HEK293 (cell line): ENCODE measurements around the gene CCDC150.

Experiments
- CTCF ChIA-PET: fragments of 350-600 bp; formaldehyde crosslinking; extraction: SDS; loops from one replicate; lab custom pipeline; 2021; ENCODE audit warnings: antibody characterized with exemption; lab: Yijun Ruan, JAX
- POLR2A ChIA-PET: fragments of 300-600 bp; formaldehyde crosslinking; extraction: SDS; loops from one replicate; lab custom pipeline; 2020; ENCODE audit warnings: antibody characterized with exemption, inconsistent platforms; lab: Yijun Ruan, JAX
- H3K27ac ChIP-seq: fragments of 200-500 bp; sonication (Bioruptor generic); 2 replicates; pipeline ENCODE4 v1.5.1; 2014; ENCODE audit warnings: low read depth, low read length, control low read depth, inconsistent platforms; ENCODE audit errors: extremely low read depth
- H3K36me3 ChIP-seq, 2 experiments: fragments of 200-500 bp in 1 of 2; sonication (Bioruptor generic) in 1 of 2; 1 replicate in 1 of 2; 2 replicates in 1 of 2; pipeline ENCODE4 v1.5.1; 2014 to 2017; ENCODE audit warnings: inconsistent platforms in 2 of 2, low read length in 2 of 2; ENCODE audit not compliant: control insufficient read depth in 2 of 2, insufficient read depth in 1 of 2
- H3K4me1 ChIP-seq: fragments of 200-500 bp; sonication (Bioruptor generic); 2 replicates; pipeline ENCODE4 v1.5.1; 2014; ENCODE audit warnings: mild to moderate bottlenecking, low read length, inconsistent platforms; ENCODE audit not compliant: control insufficient read depth, insufficient read depth
- H3K4me3 ChIP-seq: 2 replicates; pipeline ENCODE4 v1.5.1; 2011; ENCODE audit warnings: low read depth, mild to moderate bottlenecking, control low read depth, low read length, moderate library complexity
- H3K9me3 ChIP-seq: fragments of 200-500 bp; sonication (Bioruptor generic); 2 replicates; pipeline ENCODE4 v1.5.1; 2014; ENCODE audit warnings: low read depth, low read length, inconsistent platforms; ENCODE audit not compliant: control insufficient read depth, insufficient read depth
- GLI4 ChIP-seq: fragments of 450-650 bp; formaldehyde crosslinking; IDR thresholded peaks from 2 replicates; pipeline ENCODE4 v1.5.1; 2016; ENCODE audit warnings: missing biosample characterization, missing genetic modification characterization
- HOXC10 ChIP-seq: sonication (generic); formaldehyde crosslinking; IDR thresholded peaks from 2 replicates; pipeline ENCODE4 v1.8.1; 2023; ENCODE audit warnings: mild to moderate bottlenecking, missing genetic modification reagents
- HOXD13 ChIP-seq: sonication (generic); formaldehyde crosslinking; IDR thresholded peaks from 2 replicates; pipeline ENCODE4 v1.8.0; 2022; ENCODE audit warnings: missing genetic modification reagents, borderline replicate concordance
- KLF16 ChIP-seq: fragments of 450-650 bp; formaldehyde crosslinking; IDR thresholded peaks from 2 replicates; pipeline ENCODE4 v1.5.1; 2017; ENCODE audit warnings: missing biosample characterization, missing genetic modification characterization
- OVOL3 ChIP-seq: fragments of 450-650 bp; formaldehyde crosslinking; IDR thresholded peaks from 2 replicates; pipeline ENCODE4 v1.5.1; 2016; ENCODE audit warnings: missing biosample characterization, missing genetic modification characterization
- SETDB1 ChIP-seq: IDR thresholded peaks from one replicate; pipeline ENCODE4 v1.6.1; 2017; ENCODE audit warnings: mild to moderate bottlenecking, low read length, moderate library complexity, mixed read lengths; ENCODE audit not compliant: insufficient read length
- TCF7L2 ChIP-seq: IDR thresholded peaks from 2 replicates; pipeline ENCODE4 v1.6.1; 2011; ENCODE audit warnings: low read depth, mild to moderate bottlenecking, inconsistent platforms, low read length, moderate library complexity, borderline replicate concordance
- ZBTB17 ChIP-seq: fragments of 450-650 bp; formaldehyde crosslinking; IDR thresholded peaks from 2 replicates; pipeline ENCODE4 v1.5.1; 2016; ENCODE audit warnings: missing biosample characterization, missing genetic modification characterization
- ZBTB48 ChIP-seq: fragments of 450-650 bp; formaldehyde crosslinking; IDR thresholded peaks from 2 replicates; pipeline ENCODE4 v1.5.1; 2016; ENCODE audit warnings: missing biosample characterization, missing genetic modification characterization
- ZFP41 ChIP-seq: fragments of 450-650 bp; formaldehyde crosslinking; IDR thresholded peaks from 2 replicates; pipeline ENCODE4 v1.5.1; 2016; ENCODE audit warnings: missing biosample characterization, missing genetic modification characterization, borderline replicate concordance
- ZNF223 ChIP-seq: fragments of 450-650 bp; formaldehyde crosslinking; IDR thresholded peaks from 2 replicates; pipeline ENCODE4 v1.5.1; 2016; ENCODE audit warnings: missing biosample characterization, missing genetic modification characterization
- ZNF292 ChIP-seq: fragments of 450-650 bp; formaldehyde crosslinking; IDR thresholded peaks from 2 replicates; pipeline ENCODE4 v1.5.1; 2016; ENCODE audit warnings: low read depth, missing biosample characterization, missing genetic modification characterization, borderline replicate concordance
- ZNF433 ChIP-seq: fragments of 450-650 bp; formaldehyde crosslinking; IDR thresholded peaks from 2 replicates; pipeline ENCODE4 v1.5.1; 2016; ENCODE audit warnings: missing biosample characterization, missing genetic modification characterization, low read depth
- ZNF518A ChIP-seq: fragments of 450-650 bp; formaldehyde crosslinking; conservative IDR thresholded peaks from 2 replicates; pipeline ENCODE4 v1.5.1; 2016; ENCODE audit warnings: low read depth, missing biosample characterization, missing genetic modification characterization
- ZNF626 ChIP-seq: fragments of 450-650 bp; sonication (Bioruptor Pico); formaldehyde crosslinking; IDR thresholded peaks from 2 replicates; pipeline ENCODE4 v1.5.1; 2018; ENCODE audit warnings: missing biosample characterization, missing genetic modification characterization, inconsistent platforms
- ZNF704 ChIP-seq: fragments of 450-650 bp; formaldehyde crosslinking; IDR thresholded peaks from 2 replicates; pipeline ENCODE4 v1.5.1; 2016; ENCODE audit warnings: missing biosample characterization, missing genetic modification characterization
- ZNF785 ChIP-seq: fragments of 450-650 bp; formaldehyde crosslinking; IDR thresholded peaks from 2 replicates; pipeline ENCODE4 v1.5.1; 2016; ENCODE audit warnings: missing biosample characterization, missing genetic modification characterization
- ZNF843 ChIP-seq: fragments of 450-650 bp; formaldehyde crosslinking; IDR thresholded peaks from 2 replicates; pipeline ENCODE4 v1.5.1; 2016; ENCODE audit warnings: missing biosample characterization, missing genetic modification characterization
- TF ChIP-seq, protein P1 (sequence below): fragments of 450-650 bp; formaldehyde crosslinking; IDR thresholded peaks from 2 replicates; pipeline ENCODE4 v1.5.1; 2016; ENCODE audit warnings: missing biosample characterization, missing genetic modification characterization

The CCDC150 gene

GRCh38 chr2:196590286-196590685 lies 49.2 kb upstream of the CCDC150 start:
- no peak for TF ChIP-seq ZNF223 (tag by site-specific recombination)
- peak; percentile 25; the same call in 1 of the 2 replicates for TF ChIP-seq ZBTB17 (tag by site-specific recombination)
- ChIA-PET CTCF (no interaction called here), POLR2A (no interaction called here)

GRCh38 chr2:196591004-196591403 lies 48.5 kb upstream of the CCDC150 start:
- CTCF ChIA-PET = interaction anchor here (1.2 to 2.0 kb wide), 3 partner anchors 8 to 21 kb away, joined by 3 to 8 read pairs (median 4); no protein-coding TSS in a partner anchor

More at GRCh38 chr2:196590286-196590685, 49.2 kb upstream of the CCDC150 start:
- Histone ChIP-seq H3K4me1 (peaks cover 21% of the 10 kb centered on the region), H3K4me3 (no peak overlapping the region), H3K27ac (no peak overlapping the region), H3K36me3 (no peaks in the 10 kb centered on the region), H3K9me3 (no peaks in the 10 kb centered on the region)

GRCh38 chr2:196591621-196592022 lies 47.9 kb upstream of the CCDC150 start:
- peaks cover 15% of the 10 kb centered on the region for H3K4me1 ChIP-seq
- POLR2A ChIA-PET = interaction anchor here (1.5 to 2.5 kb wide), 2 partner anchors 10 to 48 kb away, joined by 5 to 9 read pairs; partner anchors contain the start of gene CCDC150
- H3K4me3 ChIP-seq = no peak overlapping the region
- no peak overlapping the region for H3K27ac ChIP-seq
- CTCF ChIA-PET = interaction anchor here (0.6 to 2.0 kb wide), 6 partner anchors 9 to 733 kb away, joined by 3 to 8 read pairs (median 4); no protein-coding TSS in a partner anchor
- no peaks in the 10 kb centered on the region for H3K36me3 ChIP-seq
- no peaks in the 10 kb centered on the region for H3K9me3 ChIP-seq
- TF ChIP-seq ZNF843 (tag by site-specific recombination) = no peak
- no peak for TF ChIP-seq ZFP41 (tag by site-specific recombination)
- TF ChIP-seq ZNF785 = no peak
- TF ChIP-seq SETDB1 = no peak
- no peak for TF ChIP-seq ZNF292 (tag by site-specific recombination)
- no peak for TF ChIP-seq ZNF433 (tag by site-specific recombination)
- no peak for TF ChIP-seq OVOL3 (tag by site-specific recombination)
- no peak for TF ChIP-seq TCF7L2
- TF ChIP-seq, protein P1, sequence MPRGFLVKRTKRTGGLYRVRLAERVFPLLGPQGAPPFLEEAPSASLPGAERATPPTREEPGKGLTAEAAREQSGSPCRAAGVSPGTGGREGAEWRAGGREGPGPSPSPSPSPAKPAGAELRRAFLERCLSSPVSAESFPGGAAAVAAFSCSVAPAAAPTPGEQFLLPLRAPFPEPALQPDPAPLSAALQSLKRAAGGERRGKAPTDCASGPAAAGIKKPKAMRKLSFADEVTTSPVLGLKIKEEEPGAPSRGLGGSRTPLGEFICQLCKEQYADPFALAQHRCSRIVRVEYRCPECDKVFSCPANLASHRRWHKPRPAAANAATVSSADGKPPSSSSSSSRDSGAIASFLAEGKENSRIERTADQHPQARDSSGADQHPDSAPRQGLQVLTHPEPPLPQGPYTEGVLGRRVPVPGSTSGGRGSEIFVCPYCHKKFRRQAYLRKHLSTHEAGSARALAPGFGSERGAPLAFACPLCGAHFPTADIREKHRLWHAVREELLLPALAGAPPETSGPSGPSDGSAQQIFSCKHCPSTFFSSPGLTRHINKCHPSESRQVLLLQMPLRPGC (tag by site-specific recombination) = no peak
- TF ChIP-seq KLF16 (tag by site-specific recombination) = no peak
- no peak for TF ChIP-seq ZNF704
- no peak for TF ChIP-seq GLI4 (tag by site-specific recombination)

More at GRCh38 chr2:196591004-196591403, 48.5 kb upstream of the CCDC150 start:
- Histone ChIP-seq H3K4me3 (no peak overlapping the region), H3K4me1 (peaks cover 19% of the 10 kb centered on the region), H3K9me3 (no peaks in the 10 kb centered on the region), H3K36me3 (no peaks in the 10 kb centered on the region), H3K27ac (no peak overlapping the region)
- TF ChIP-seq HOXC10 (CRISPR knock-in tag) (no peak), HOXD13 (no peak), KLF16 (tag by site-specific recombination) (no peak), ZBTB48 (tag by site-specific recombination) (no peak), ZNF626 (no peak), ZNF518A (tag by site-specific recombination) (no peak)
- POLR2A ChIA-PET = interaction anchor here (2.5 kb wide), 1 partner anchor 48 kb away, joined by 9 read pairs; the partner anchor contains the start of gene CCDC150
